ENCODE data around the gene TMEM132D. TPM values are rescaled to one million over a fixed set of nuclear protein-coding genes. Genes with fewer than 3 reads are reported as not detected.
"Not testable (repeated sequence)": the region's sequence is repeated elsewhere in the genome, so short reads cannot be mapped to it uniquely, and the experiment has no call there.

Gene TMEM132D
- polyA plus RNA-seq (ENCODE audit: insufficient read length in 4 of 4) = 1 to 10 TPM; 1.3 to 3.5 (median 1.7) TPM

- no peak for DNase-seq (ENCODE audit: low read depth in 4 of 4, low spot score in 3 of 4)
Measured at GRCh38 chr12:129903956-129904829, at the start of gene TMEM132D. TSS of gene TMEM132D (minus strand) at chr12:129904025.

GRCh38 chr12:129949651-129950050 is 45.8 kb upstream of the TMEM132D start:
- DNase-seq (ENCODE audit: low read depth in 4 of 4, low spot score in 3 of 4) = no peak

- peak; percentile 16 to 30 (median 24) for DNase-seq (ENCODE audit: low read depth in 4 of 4, low spot score in 3 of 4)
Measured at GRCh38 chr12:129941618-129942017, 37.8 kb upstream of the TMEM132D start.

DNA sequence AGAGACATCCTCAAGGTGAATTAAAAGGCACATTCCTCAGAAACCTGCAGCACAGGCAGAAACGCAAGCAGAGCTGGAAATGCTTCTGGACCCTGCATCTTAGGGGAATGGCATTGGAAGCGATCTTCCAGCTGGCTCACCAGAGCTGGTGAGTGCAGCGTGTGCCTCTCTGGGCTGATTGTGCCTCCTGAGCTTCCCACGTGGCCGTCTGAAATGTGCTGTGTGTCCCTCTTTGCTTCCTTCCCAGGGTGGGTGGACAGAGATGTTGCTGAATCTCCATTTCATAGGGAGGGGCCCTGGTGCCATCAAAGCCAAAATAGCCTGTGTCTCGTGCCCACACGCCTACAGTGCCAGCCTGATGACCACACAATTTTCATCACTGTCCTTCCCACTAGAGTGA is 34.3 kb upstream of the TMEM132D start:
- no peak for DNase-seq (ENCODE audit: low read depth in 4 of 4, low spot score in 3 of 4)

GRCh38 chr12:129937426-129937825 is 33.6 kb upstream of the TMEM132D start:
- no peak for DNase-seq (ENCODE audit: low read depth in 4 of 4, low spot score in 3 of 4)

DNA sequence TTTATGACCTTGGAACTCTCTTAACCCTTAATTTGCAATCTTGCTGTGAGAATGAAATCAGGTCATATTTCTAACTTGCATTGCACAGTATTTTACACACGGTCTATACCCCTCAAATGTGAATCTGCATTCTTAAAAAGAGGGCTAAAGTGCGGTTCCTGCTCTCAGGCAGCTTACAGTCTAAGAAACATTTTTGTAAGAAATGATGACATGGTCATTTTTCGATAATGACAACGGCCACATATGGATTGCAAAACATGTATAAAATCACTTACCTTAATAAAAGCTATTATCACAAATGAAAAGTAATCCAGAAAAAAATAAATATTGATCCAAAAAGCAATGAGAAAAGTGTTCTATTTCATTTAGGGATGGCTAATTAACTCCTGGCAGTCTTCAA is 24.8 kb upstream of the TMEM132D start:
- no peak for DNase-seq (ENCODE audit: low read depth in 4 of 4, low spot score in 3 of 4)

GRCh38 chr12:129927316-129927900 is 23.6 kb upstream of the TMEM132D start:
- DNase-seq (ENCODE audit: low read depth in 4 of 4, low spot score in 3 of 4) = no peak

DNA sequence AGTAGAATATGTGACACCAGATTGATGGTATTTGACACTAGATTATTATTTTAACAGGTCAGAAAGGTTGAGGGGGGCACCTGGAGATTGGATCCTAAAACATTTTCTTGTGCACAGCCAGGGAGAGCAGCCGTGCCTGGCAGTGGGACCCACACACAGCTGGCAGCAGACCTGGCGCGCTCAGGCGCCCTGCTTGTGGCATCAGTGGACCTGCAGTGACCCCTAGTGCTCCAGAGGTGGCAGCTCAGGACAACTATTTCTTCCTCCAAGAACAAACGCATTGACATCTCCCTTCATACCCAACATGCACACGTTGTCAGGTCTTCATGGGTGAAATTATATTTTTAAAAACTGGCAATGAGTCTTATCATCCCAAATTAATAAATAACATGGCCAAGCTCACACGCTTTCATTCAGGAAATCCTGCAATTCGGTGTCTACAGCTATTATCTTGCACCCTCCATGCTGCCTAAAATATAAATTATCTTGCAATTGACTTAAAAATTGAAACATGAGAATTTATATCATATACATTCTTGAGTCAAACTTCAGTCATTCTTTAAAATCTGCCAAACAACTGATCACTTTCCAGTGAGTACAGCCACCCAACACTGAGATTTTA is 7.7 kb upstream of the TMEM132D start:
- peak in 1 of 4 donors; percentile 41 for DNase-seq (ENCODE audit: low read depth in 4 of 4, low spot score in 3 of 4)

DNA sequence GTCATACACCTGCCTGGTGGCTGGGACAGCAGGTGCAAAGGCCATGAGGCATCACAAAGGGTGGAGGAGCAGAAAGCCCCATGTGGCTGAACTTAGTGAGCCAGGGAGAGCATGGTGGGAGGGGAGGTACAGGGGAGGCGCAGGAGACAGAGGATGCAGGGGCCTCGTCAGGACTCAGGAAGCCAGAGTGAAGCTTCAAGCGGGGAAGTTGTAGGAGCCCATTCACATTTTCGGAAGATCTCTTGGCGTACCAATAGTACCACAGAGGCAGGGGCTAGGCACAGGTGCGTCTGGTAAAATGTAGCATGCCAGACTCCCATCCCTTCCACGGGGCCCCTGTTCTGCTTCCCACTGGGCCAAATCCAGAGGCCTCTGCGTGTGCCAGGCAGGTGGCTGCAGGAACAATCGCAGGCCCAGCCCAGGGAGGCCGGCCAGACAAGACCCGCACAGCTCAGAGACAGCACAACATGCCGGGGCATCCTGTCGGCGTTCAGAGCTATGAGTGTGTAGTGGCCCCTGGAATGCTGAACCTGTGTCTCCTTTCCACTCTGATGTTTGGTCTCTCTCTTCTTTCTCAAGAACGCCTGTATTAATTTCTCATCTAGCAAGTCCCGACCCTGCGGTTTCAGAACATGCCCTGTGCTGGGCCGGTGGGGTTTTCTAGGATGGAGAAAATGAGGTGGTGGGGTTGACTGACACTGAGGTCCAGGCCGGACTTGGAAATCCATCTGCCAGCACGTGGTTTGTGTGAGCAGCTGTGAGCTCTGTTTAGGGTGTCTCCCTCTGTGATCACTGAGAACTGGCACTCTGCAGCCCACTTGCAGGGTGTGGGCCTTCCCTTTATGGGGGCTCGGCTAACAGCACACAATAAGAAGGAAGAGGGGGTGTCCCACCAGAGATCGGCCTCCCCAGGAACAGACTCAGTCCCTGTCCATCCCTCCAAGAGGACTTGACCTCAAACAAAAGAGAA is 5.5 kb upstream of the TMEM132D start:
- no peak for DNase-seq (ENCODE audit: low read depth in 4 of 4, low spot score in 3 of 4)

GRCh38 chr12:129903092-129903945 is 506 bp downstream of the TMEM132D start:
- DNase-seq (ENCODE audit: low read depth in 4 of 4, low spot score in 3 of 4) = no peak

DNA sequence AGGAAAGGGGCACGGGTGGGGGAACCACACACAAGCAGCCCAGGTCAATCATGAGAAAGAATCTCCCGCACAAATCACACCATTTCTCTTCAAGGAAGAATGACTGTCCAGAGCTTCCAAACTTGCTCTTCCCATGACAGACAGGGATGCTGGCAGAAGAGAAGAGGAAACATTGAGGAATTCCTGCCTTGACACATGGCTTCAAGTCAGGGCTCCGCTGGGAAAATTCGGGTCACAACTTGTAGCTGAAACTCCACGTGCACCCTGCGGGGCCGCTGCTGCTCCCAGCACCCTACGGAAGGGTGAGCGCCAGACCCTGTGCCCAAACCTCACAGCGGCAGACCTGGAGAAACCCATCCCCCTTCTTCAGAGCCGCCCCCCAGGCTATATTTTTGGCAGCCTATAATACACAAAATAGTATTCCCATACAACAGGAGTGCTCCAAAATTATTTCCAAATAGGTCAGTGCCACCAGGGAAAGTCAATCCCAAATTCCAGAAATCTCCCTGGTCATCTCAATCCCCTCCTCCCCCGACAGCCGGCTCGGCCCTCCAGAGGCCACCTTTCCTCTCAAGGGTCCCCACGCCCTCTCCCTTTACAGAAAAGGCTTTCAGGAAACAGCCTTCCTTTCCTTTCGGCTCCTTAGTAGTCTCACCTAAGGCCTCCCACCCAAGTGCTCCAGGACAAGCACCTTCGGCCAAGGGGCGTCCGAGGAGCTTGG is 1.3 kb downstream of the TMEM132D start:
- DNase-seq (ENCODE audit: low read depth in 4 of 4, low spot score in 3 of 4) = no peak

DNA sequence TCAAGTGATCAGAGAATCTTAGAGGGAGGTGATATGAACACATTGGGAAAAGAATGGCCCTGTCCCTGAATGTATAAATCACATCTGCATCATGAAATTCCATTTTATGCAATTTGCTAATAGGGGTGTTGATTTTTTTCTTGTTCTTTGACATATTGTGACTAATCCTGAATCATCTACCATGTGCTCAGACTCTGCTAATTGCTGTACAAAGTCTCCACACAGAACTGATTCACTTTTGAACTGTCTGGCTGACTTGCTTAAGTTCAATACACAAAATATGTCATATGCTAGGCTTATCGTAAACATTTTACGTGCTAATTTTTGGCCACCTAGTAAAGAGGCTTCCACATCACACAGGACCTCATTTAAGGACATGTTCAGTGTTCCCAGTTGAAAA is 2.6 kb downstream of the TMEM132D start:
- DNase-seq (ENCODE audit: low read depth in 4 of 4, low spot score in 3 of 4) = no peak

- no peak for DNase-seq (ENCODE audit: low read depth in 4 of 4, low spot score in 3 of 4)
Measured at GRCh38 chr12:129900306-129900705, 3.5 kb downstream of the TMEM132D start.

GRCh38 chr12:129899045-129899444 is 4.8 kb downstream of the TMEM132D start:
- not testable (repeated sequence) for DNase-seq (ENCODE audit: low read depth in 4 of 4, low spot score in 3 of 4)

- no peak for DNase-seq (ENCODE audit: low read depth in 4 of 4, low spot score in 3 of 4)
Measured at GRCh38 chr12:129893691-129894090, 10.1 kb downstream of the TMEM132D start.

- no peak for DNase-seq (ENCODE audit: low read depth in 4 of 4, low spot score in 3 of 4)
Measured at GRCh38 chr12:129887101-129887500, 16.7 kb downstream of the TMEM132D start.

DNA sequence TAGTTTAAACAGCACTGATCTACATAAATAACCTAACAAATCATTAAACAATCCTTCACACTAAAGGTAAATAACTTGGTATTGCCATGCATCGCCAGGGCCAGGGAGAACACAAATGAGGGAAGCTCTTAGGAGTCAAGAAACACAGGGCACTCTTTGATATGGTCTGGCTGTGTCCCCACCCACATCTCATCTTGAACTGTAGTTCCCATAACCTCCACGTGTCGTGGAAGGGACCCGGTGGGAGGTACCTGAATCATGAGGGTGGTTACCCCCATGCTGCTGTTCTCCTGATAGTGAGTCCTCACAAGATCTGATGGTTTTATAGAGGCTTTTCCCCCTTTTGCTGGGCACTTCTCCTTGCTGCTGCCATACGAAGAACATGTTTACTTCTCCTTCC is 17.3 kb downstream of the TMEM132D start:
- no peak for DNase-seq (ENCODE audit: low read depth in 4 of 4, low spot score in 3 of 4)

GRCh38 chr12:129885287-129885686 is 18.5 kb downstream of the TMEM132D start:
- no peak for DNase-seq (ENCODE audit: low read depth in 4 of 4, low spot score in 3 of 4)

- DNase-seq (ENCODE audit: low read depth in 4 of 4, low spot score in 3 of 4) = no peak
Measured at GRCh38 chr12:129877411-129877810, 26.4 kb downstream of the TMEM132D start.
